SIG-M5 treated with dmso at 0.1 percent for 504 hours (cell line): ENCODE measurements around the gene MRPL24.

Experiments used
- DNase-seq: peaks from one replicate; lab custom pipeline; 2025; ENCODE audit not compliant: unreplicated experiment; lab: John Stamatoyannopoulos, UW

MRPL24 gene

GRCh38 chr1:156711011-156711817 lies 29.7 kb downstream of the MRPL24 start:
- DNase-seq, result no peak

DNA sequence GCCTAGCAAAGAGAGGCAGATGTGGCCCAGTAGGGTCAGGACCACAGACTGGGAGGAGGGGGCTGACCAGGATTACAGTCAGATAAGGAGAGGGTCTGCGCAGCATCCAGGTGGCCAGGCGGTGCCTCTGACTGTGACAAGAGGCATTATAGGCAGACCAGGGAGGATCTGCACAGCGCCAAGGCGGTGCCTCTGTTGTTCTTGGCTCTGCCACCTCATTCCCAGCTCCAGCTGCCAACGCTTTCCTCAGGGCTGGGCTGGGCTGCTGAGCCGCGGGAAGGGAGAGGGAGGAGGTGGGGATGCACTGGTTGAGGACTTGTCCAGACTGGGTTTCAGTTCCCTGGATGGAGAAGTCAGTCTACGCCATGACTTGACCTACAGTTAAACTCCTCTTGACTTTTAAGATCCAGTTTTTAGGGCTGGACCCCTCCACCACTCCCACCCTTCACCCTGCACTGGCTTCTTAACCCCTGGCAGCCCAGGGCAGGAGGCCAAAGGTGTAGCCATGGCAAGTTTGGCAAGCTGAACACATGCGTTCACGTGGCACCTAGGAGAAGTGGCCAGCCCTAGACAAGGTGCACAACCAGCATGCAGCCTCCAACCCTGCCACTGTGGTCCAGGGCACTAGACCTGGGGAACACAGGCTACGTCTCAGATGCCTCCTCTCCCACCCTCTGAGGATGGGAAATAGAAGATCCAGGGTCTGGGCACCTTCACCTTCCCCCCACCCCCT lies 31.0 kb downstream of the MRPL24 start:
- no peak for DNase-seq

GRCh38 chr1:156709031-156709430 lies 31.9 kb downstream of the MRPL24 start:
- no peak for DNase-seq

GRCh38 chr1:156708218-156708661 lies 32.6 kb downstream of the MRPL24 start:
- DNase-seq, result no peak

- no peak for DNase-seq
Measured at GRCh38 chr1:156707417-156708217, 33.3 kb downstream of the MRPL24 start.

GRCh38 chr1:156706657-156707416 lies 34.1 kb downstream of the MRPL24 start:
- DNase-seq, result no peak

DNA sequence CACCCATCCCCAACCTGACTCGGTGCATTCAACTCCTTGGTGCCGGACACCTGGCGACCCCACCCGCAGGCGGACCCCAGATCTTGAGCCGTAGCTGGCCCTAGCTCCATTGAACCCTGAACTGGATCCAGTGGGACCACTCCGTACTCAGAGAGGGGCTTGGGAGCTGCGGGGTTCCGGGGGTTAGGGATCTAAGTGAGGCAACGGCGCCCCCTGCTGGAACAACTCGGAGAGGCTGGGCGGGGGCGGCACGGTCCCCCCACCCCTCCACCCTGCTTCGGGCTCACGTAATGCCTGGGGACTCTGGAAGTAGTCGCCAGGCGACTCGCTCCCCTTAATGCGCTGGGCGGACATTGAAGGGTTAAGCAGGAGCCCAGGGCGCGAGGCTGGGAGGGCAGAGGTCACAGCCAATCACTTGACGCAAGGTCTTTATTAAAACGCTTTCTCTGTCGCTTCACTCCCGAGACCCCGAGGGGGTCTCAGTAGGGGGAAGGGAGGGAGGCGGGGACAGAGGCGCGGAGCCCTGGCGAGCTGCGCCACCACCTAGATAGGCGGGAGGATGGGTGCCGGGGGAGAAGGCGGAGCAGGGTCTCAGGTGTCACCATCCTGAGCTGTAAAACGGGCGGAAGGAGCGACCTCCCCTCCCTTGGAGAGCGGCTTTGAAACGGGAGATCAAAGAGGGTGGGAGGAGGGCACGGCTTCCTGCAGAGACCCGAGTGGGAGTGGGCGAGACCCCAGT lies 34.8 kb downstream of the MRPL24 start:
- DNase-seq, result peak; percentile 33

- DNase-seq, result no peak
Measured at GRCh38 chr1:156705321-156705917, 35.5 kb downstream of the MRPL24 start, which contains the start of gene CRABP2. Gene CRABP2, minus strand, starts transcription at chr1:156705583. Its CDS starts 137 bp downstream, at chr1:156705446.

- DNase-seq, result no peak
Measured at GRCh38 chr1:156704930-156705320, 36.0 kb downstream of the MRPL24 start.

- DNase-seq, result no peak
Measured at GRCh38 chr1:156704166-156704711, 36.6 kb downstream of the MRPL24 start.

- DNase-seq, result no peak
Measured at GRCh38 chr1:156703741-156704140, 37.1 kb downstream of the MRPL24 start.

GRCh38 chr1:156703336-156703735 lies 37.6 kb downstream of the MRPL24 start:
- DNase-seq, result no peak

- no peak for DNase-seq
Measured at GRCh38 chr1:156700736-156701531, 40.0 kb downstream of the MRPL24 start.

- DNase-seq, result no peak
Measured at GRCh38 chr1:156698995-156699394, 41.9 kb downstream of the MRPL24 start.

DNA sequence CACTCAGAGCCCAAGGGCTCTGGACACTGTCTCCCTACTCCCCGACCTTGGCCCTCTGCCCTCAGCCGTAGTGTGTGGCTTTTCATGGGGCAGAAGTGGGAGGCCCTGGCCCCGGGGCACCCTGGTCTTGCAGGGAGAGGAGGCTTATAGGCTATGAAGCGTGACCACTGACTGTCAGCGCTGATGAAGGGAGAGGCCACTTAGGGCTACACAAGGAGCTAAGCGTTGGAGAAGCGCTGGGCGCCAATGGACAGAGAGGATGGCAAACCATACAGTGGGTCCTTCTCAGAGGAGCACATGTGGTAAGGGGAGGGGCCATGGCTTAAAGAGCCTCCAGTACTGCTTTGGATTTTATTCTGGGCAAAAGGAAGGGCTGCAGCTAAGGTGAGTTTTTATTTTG lies 43.4 kb downstream of the MRPL24 start:
- DNase-seq, result no peak

DNA sequence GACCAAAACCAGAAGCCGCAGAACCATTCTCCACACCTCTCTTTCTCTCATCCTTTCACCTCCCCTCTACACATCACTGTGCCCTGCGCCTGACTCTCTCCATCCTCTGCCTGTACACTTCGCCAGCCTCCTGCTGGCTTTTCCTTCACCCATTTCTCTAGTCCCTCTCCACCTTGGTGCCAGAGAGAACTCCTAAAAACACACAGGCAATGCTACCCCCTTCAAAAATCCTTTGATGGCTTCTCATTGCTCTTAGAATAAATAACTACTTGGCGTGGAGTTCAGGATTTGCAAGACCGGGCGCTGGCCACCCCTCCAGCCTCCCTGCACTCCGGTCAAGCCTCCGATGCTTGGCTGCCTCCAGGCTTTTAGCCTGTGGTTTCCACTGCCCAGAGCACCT lies 44.1 kb downstream of the MRPL24 start:
- no peak for DNase-seq

- DNase-seq, result no peak
Measured at GRCh38 chr1:156694690-156694962, 46.3 kb downstream of the MRPL24 start.

GRCh38 chr1:156693848-156694689 lies 46.8 kb downstream of the MRPL24 start:
- DNase-seq, result peak; percentile 54
